GM12892 (cell line): Measurements from ENCODE around the gene GNPDA2.

Experiments used
- POLR2A ChIP-seq: IDR thresholded peaks from 2 replicates; pipeline ENCODE4 v1.6.1; 2011; ENCODE audit warnings: low read depth, low read length, control low read depth
- TAF1 ChIP-seq: IDR thresholded peaks from 2 replicates; pipeline ENCODE4 v1.6.1; 2011; ENCODE audit warnings: low read depth, mild to moderate bottlenecking, control low read depth, low read length, borderline replicate concordance

GRCh38 chr4:44701037-44701436 lies 25.3 kb downstream of the GNPDA2 start:
- TF ChIP-seq TAF1 (no peak), POLR2A (no peak)
